Stimulated activated CD4-positive, alpha-beta T cell treated with anti-CD3 and anti-CD28 coated beads, Interleukin-4, amount 100 ng/mL, for 4 hours (primary cell): Measurements from ENCODE around the gene AMOTL1.
A peak's percentile ranks its signal among the peaks of the same experiment; 100 is the strongest.

Experiments used
- DNase-seq, 2 experiments: peaks; one replicate each; pipeline ENCODE4 v3.0.0-alpha.2; 2020

The AMOTL1 gene

GRCh38 chr11:94767701-94768601 is at the start of gene AMOTL1:
Gene AMOTL1 (plus strand): TSS chr11:94768356. CDS start chr11:94768512, 156 bp downstream.
- peak in 1 of 2 experiments; percentile 15 for DNase-seq

DNA sequence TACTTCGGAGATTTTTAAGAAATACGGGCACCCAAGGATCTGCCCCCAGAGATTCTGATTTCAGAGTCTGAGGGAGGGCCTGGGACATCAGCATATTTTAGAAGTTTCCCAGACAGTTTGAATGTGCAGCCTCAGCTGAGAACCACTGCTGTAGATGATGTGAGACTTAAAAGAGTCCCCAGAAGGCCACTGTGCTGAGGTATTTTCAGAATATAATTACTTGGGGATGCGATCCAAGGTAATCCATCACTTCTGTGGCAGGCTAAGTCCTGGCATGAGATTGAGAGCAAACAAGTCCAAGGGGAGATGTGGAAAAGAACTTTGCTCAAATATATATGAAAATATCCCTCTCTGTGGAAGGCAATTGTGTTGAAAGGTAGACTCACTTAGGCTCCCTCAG is 48.3 kb upstream of the AMOTL1 start:
- DNase-seq = no peak

- DNase-seq = no peak
These were observed 46.4 kb upstream of the AMOTL1 start for GRCh38 chr11:94721565-94722292.

- DNase-seq = no peak
These were observed 45.4 kb upstream of the AMOTL1 start for GRCh38 chr11:94722735-94723134.

DNA sequence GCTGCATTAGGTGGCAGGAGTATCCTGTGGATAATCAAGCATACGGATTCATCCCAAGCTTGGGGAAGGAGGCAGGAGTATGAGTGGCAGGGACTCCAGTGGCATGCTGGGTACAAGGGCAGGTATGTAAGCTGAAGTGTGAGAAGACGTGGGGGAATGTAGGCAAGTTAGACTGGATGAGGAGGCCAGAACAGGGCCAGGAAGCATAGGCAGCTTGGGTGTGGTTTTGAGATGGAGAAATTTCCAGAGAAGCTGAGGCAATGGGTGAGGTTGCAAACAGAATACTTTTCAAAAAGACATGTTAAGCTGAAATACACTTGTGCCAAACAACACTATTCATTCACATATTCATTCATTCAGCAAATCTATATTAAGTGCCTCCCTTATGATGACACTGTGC is 43.1 kb upstream of the AMOTL1 start:
- no peak for DNase-seq

GRCh38 chr11:94727819-94728218 is 40.3 kb upstream of the AMOTL1 start:
- DNase-seq = no peak

GRCh38 chr11:94728541-94728940 is 39.6 kb upstream of the AMOTL1 start:
- no peak for DNase-seq

- DNase-seq = no peak
These were observed 39.0 kb upstream of the AMOTL1 start for GRCh38 chr11:94728966-94729751.

- no peak for DNase-seq
These were observed 38.0 kb upstream of the AMOTL1 start for GRCh38 chr11:94730153-94730552.

DNA sequence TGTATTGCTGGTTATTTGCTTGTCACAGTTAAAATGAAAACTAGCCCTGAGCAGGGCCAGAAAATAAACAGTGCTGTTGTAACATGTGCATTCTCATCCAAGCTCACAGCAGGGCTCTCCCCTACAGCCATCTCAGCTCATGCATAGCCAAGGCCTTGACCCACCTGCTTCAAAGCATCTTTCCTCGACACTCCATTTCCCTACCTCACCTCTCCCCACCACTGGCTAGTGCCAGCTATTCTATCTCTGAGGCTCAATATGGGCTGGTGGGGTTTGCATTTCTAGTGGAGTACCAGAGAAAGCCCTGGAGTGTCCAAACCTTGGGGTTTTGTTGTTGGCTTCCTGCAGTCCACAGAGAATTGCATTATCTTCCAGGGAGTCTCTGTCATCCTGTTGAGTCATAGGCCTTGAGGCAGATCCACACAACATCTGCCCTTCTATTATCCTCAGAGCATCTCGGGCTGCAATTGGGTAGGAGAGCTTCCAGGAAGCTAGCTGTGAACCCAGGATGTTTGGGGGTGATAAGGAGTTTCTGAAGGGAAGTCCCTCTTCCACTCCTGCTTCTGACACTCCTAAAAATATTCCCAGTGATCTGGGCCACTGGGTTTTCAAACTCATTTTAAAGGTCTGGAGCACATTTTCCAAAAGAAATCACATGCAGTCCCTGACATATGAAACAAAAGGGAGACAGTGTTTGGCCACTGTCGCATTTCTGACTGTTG is 36.1 kb upstream of the AMOTL1 start:
- no peak for DNase-seq

- DNase-seq = no peak
These were observed 35.4 kb upstream of the AMOTL1 start for GRCh38 chr11:94732617-94733281.

- DNase-seq = no peak
These were observed 33.4 kb upstream of the AMOTL1 start for GRCh38 chr11:94734563-94735275.

- DNase-seq = no peak
These were observed 32.2 kb upstream of the AMOTL1 start for GRCh38 chr11:94735907-94736306.

- DNase-seq = no peak
These were observed 31.0 kb upstream of the AMOTL1 start for GRCh38 chr11:94737171-94737611.

DNA sequence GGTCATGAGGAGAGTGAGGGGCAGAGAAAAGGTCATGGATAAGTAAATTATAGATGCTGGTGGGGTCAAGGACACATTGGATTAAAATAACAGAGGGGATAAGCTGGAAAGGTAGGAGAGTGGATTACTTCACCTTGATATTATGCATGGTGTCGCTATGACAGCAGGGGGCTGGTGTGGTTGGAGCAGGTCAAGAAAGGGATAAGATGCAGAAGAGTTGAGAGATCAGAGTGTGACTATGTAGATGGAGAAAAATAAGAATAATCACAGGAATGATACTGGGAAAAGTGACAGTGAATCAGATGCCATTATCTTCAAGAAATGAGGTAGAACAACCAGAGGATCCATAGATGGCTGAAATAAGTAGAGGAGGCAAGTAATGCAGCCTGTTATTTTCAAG is 29.4 kb upstream of the AMOTL1 start:
- no peak for DNase-seq

DNA sequence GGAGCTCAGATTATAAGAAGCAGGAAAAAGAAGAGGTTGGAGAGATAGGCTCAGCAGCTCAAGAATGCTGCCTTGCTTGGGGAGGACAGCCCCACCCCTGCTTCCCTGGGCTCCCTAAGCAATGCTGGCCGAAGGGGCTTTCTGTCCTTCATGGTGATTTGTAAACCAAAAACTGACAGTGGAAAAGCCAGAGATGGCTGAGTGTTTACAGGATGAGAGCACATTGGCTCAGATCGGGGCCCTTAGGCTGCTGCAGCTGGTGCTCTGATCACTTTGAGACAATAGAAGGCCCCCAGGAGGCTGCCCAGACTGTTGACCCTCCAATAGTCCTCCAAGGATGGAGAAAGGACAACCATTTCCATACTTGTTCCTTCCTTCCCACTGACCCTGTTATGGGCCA is 28.8 kb upstream of the AMOTL1 start:
- no peak for DNase-seq

DNA sequence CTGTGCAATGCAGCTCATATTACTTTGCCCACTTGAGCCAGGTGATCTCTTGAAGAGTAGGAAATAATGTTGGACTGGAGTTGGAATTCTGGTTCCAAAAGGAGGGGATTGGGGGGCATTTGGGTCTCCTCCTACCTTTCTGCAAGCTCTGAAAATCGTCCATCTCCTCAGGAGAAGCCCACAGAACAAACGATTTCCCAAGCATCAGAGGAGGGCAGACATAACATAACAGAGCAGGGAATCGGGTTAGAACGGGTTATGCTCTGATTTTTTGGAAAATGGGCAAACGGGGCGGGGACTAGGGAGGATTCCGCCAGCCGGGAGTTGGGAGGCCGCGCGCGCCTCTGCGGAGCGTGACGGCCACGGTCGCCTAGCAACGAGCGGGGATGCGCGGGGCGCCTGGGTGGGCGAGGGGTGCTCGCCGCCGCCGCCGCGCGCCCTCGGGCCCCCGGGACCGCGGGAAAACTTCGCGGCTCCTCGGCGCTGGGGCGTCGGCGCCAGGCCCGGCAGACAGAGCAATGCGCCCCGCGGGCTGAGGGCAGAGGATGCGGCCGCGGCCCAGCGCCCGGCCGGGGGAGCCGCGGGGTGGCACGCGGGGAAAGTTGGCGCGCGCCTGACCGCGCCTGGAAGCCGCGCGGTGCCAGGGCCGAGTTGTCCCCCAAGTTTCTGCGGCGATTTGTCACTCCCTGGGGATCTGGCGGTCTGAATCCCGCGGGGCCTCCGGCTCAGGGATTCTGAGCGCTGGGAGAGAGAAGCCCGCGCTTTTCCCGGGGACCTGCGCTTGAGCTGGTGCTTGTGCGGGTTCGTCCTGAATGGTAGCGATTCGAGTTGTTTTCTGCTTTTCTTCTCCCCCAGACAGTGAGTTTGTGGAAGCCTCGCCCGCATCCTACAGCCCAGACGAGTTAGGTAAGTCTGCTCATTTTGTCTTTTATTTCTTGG is 27.8 kb upstream of the AMOTL1 start:
- DNase-seq = no peak

- DNase-seq = no peak
These were observed 27.0 kb upstream of the AMOTL1 start for GRCh38 chr11:94741022-94741679.

GRCh38 chr11:94742665-94743064 is 25.5 kb upstream of the AMOTL1 start:
- no peak for DNase-seq

DNA sequence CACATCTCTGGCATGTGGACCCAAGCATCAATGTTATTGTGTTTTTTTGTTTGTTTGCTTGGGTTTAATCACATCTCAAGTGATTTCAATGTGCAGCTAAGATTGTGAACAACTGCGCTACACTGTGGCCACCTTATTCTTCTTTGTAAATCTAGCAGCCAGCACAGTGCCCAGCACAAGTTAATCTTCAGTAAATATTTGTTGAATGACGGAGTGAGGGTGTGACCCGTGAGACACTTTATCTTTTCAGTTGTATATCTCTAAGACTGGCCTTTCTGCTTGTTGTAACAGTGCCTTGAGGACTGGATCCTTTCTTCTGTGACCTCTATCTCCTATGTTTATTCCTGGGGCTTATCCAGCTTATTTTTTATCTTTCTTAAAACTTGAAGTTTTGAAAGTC is 21.4 kb upstream of the AMOTL1 start:
- no peak for DNase-seq
